Measurements from ENCODE around the gene SCYL1.

DNA sequence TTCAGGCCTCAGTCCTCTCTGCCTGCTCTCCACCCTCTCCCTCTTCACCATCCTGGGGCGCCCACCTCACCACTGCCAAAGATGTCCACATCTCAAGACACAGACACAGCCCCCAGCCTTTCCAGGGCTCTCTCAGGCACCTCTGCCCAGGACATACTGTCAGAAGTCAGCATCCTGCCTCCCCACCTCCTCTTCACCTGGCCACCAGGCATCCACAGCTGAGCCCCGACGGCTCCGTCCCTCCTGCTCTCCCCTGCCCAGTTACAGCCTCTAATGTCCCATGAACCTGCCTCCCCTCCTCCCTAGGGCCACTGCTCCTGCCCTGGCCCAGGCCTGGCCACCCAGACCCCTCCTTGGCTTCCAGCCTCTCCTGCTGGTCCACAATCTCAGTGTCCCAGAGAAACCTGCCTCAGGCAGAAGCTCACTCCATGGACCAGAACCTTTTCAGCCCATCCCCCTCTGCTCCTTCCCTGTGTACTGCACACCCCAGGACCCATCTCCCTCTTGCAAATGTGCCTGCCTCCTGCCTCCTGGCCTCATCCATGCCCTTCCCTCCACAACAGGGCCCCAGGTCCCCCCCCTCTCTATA lies 30.1 kb downstream of the SCYL1 start:
- TF ChIP-seq CTCF (IDR thresholded peaks at IDR 0.05) (no peak), EZH2 (IDR thresholded peaks at IDR 0.05; ENCODE audit: borderline replicate concordance, insufficient read depth, low read depth, low read length, poor library complexity, severe bottlenecking) (no peak)

All from B cell (primary cell).